K562 (cell line): Measurements from ENCODE around the gene IL4I1. TPM values are rescaled to one million over a fixed set of nuclear protein-coding genes. Genes with fewer than 3 reads are reported as not detected.
A peak's percentile ranks its signal among the peaks of the same experiment; 100 is the strongest.

ENCODE experiments used
- ADNP ChIP-seq: fragments of 200-800 bp; sonication (Bioruptor generic); IDR thresholded peaks from 2 replicates; pipeline ENCODE4 v1.6.1; 2016; ENCODE audit warnings: missing genetic modification characterization, missing compliant biosample characterization
- FOXA3 ChIP-seq, 2 experiments: fragments of 450-650 bp in 1 of 2; sonication (generic) in 1 of 2; formaldehyde crosslinking; IDR thresholded peaks in 1 of 2; conservative IDR thresholded peaks in 1 of 2; 2 replicates each; pipeline versions ENCODE4 v1.4.0 to v1.8.0; 2020 to 2022; ENCODE audit warnings: mild to moderate bottlenecking in 2 of 2, missing genetic modification reagents in 1 of 2
- FOXJ2 ChIP-seq: fragments of 200-800 bp; sonication (Bioruptor generic); IDR thresholded peaks from 2 replicates; pipeline ENCODE4 v1.6.1; 2016; ENCODE audit warnings: missing genetic modification characterization, missing compliant biosample characterization
- FOXJ3 ChIP-seq: sonication (generic); formaldehyde crosslinking; IDR thresholded peaks from 2 replicates; pipeline ENCODE4 v1.4.0; 2020; ENCODE audit warnings: mild to moderate bottlenecking, missing genetic modification reagents
- HCFC1 ChIP-seq: IDR thresholded peaks from 2 replicates; pipeline ENCODE4 v1.6.1; 2012; ENCODE audit warnings: low read depth, low read length, improper control_type of control experiment
- IFI16 ChIP-seq: fragments of 250-450 bp; sonication (Bioruptor Pico); IDR thresholded peaks from 2 replicates; pipeline ENCODE4 v2.1.2; 2022; ENCODE audit warnings: mild to moderate bottlenecking, inconsistent platforms
- KAT8 ChIP-seq: fragments of 450-650 bp; IDR thresholded peaks from 2 replicates; pipeline ENCODE4 v1.6.1; 2016; ENCODE audit warnings: low read depth, mild to moderate bottlenecking
- KLF1 ChIP-seq: fragments of 450-650 bp; IDR thresholded peaks from 2 replicates; pipeline ENCODE4 v1.6.1; 2016; ENCODE audit warnings: missing genetic modification characterization, missing compliant biosample characterization
- KLF10 ChIP-seq: fragments of 250-450 bp; sonication (Bioruptor Pico); IDR thresholded peaks from 2 replicates; pipeline ENCODE4 v1.6.1; 2021; ENCODE audit warnings: matching md5 sums
- MECOM ChIP-seq: fragments of 250-450 bp; sonication (Bioruptor Pico); IDR thresholded peaks from 2 replicates; pipeline ENCODE4 v1.8.0; 2022; ENCODE audit warnings: inconsistent platforms
- MXI1 ChIP-seq: IDR thresholded peaks from 2 replicates; pipeline ENCODE4 v1.6.1; 2011; ENCODE audit warnings: low read depth, mild to moderate bottlenecking, improper control_type of control experiment, low read length
- NCOR1 ChIP-seq: fragments of 450-650 bp; IDR thresholded peaks from 2 replicates; pipeline ENCODE4 v1.6.1; 2016; ENCODE audit warnings: mild to moderate bottlenecking, moderate library complexity
- SMARCE1 ChIP-seq: fragments of 450-650 bp; IDR thresholded peaks from 2 replicates; pipeline ENCODE4 v1.7.1; 2016; ENCODE audit warnings: mild to moderate bottlenecking
- ZBTB7A ChIP-seq: IDR thresholded peaks from 2 replicates; pipeline ENCODE4 v1.6.1; 2011; ENCODE audit warnings: low read depth, mild to moderate bottlenecking, low read length, moderate library complexity, borderline replicate concordance; ENCODE audit not compliant: control insufficient read depth
- ZKSCAN8 ChIP-seq: fragments of 200-800 bp; sonication (Bioruptor generic); IDR thresholded peaks from 2 replicates; pipeline ENCODE4 v1.6.1; 2016; ENCODE audit warnings: missing genetic modification characterization, missing compliant biosample characterization
- polyA plus RNA-seq, 8 experiments: library from polyadenylated mRNA; depleted of rRNA in 4 of 8; stranded (reverse) in 5 of 8; unstranded in 3 of 8; fragments of >200 nt; fragmentation: Nextera tagmentation in 2 of 8; fragmentation: Illumina TruSeq in 1 of 8; extraction: Ambion mirVana in 2 of 8; extraction: Trizol in 1 of 8; gene quantifications; 2 replicates each; pipeline versions ENCODE4 v1.2.1 to v1.2.3, GENCODE V29; 2011 to 2014; ENCODE audit warnings: inconsistent platforms in 1 of 8, missing spikeins in 1 of 8
- total RNA-seq, 7 experiments: library from RNA; depleted of rRNA in 6 of 7; stranded (reverse); fragments of >200 nt in 6 of 7; fragmentation: Illumina TruSeq in 2 of 7; extraction: Trizol in 2 of 7; gene quantifications; 2 replicates each; pipeline versions ENCODE4 v1.2.1 to v1.2.3, GENCODE V29; 2011 to 2021; ENCODE audit warnings: low replicate concordance in 1 of 7
- TF ChIP-seq, protein P1 (sequence below): fragments of 450-650 bp; formaldehyde crosslinking; IDR thresholded peaks from 2 replicates; pipeline ENCODE4 v1.4.0; 2022; ENCODE audit warnings: missing genetic modification characterization
- TF ChIP-seq, protein P2 (sequence below): fragments of 450-650 bp; formaldehyde crosslinking; IDR thresholded peaks from 2 replicates; pipeline ENCODE4 v1.4.0; 2020; ENCODE audit warnings: mild to moderate bottlenecking, moderate library complexity
- TF ChIP-seq, protein P3 (sequence below): sonication (generic); formaldehyde crosslinking; IDR thresholded peaks from 2 replicates; pipeline ENCODE4 v1.8.0; 2023; ENCODE audit warnings: mild to moderate bottlenecking, missing genetic modification reagents

Gene IL4I1
- total and polyA plus RNA-seq, 9 of the 15 experiments (the other 6 are each of a cell fraction or from before 2014, with no cell fraction given) = 0.06 to 0.95 (median 0.43) TPM; not detected in 2

- 0 out of 2 replicates have a peak, but pooled peaks have one; percentile 20 for TF ChIP-seq SMARCE1
- TF ChIP-seq, protein P1, sequence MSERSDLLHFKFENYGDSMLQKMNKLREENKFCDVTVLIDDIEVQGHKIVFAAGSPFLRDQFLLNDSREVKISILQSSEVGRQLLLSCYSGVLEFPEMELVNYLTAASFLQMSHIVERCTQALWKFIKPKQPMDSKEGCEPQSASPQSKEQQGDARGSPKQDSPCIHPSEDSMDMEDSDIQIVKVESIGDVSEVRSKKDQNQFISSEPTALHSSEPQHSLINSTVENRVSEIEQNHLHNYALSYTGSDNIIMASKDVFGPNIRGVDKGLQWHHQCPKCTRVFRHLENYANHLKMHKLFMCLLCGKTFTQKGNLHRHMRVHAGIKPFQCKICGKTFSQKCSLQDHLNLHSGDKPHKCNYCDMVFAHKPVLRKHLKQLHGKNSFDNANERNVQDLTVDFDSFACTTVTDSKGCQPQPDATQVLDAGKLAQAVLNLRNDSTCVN (CRISPR knock-in tag) = no peak
- TF ChIP-seq FOXJ3 = no peak
- TF ChIP-seq, protein P2, sequence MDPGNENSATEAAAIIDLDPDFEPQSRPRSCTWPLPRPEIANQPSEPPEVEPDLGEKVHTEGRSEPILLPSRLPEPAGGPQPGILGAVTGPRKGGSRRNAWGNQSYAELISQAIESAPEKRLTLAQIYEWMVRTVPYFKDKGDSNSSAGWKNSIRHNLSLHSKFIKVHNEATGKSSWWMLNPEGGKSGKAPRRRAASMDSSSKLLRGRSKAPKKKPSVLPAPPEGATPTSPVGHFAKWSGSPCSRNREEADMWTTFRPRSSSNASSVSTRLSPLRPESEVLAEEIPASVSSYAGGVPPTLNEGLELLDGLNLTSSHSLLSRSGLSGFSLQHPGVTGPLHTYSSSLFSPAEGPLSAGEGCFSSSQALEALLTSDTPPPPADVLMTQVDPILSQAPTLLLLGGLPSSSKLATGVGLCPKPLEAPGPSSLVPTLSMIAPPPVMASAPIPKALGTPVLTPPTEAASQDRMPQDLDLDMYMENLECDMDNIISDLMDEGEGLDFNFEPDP (CRISPR knock-in tag) = no peak
- TF ChIP-seq NCOR1 = no peak
- no peak for TF ChIP-seq ADNP (tag)
- TF ChIP-seq ZKSCAN8 = no peak
- TF ChIP-seq IFI16 (CRISPR knock-in tag) = no peak
- TF ChIP-seq, protein P3, sequence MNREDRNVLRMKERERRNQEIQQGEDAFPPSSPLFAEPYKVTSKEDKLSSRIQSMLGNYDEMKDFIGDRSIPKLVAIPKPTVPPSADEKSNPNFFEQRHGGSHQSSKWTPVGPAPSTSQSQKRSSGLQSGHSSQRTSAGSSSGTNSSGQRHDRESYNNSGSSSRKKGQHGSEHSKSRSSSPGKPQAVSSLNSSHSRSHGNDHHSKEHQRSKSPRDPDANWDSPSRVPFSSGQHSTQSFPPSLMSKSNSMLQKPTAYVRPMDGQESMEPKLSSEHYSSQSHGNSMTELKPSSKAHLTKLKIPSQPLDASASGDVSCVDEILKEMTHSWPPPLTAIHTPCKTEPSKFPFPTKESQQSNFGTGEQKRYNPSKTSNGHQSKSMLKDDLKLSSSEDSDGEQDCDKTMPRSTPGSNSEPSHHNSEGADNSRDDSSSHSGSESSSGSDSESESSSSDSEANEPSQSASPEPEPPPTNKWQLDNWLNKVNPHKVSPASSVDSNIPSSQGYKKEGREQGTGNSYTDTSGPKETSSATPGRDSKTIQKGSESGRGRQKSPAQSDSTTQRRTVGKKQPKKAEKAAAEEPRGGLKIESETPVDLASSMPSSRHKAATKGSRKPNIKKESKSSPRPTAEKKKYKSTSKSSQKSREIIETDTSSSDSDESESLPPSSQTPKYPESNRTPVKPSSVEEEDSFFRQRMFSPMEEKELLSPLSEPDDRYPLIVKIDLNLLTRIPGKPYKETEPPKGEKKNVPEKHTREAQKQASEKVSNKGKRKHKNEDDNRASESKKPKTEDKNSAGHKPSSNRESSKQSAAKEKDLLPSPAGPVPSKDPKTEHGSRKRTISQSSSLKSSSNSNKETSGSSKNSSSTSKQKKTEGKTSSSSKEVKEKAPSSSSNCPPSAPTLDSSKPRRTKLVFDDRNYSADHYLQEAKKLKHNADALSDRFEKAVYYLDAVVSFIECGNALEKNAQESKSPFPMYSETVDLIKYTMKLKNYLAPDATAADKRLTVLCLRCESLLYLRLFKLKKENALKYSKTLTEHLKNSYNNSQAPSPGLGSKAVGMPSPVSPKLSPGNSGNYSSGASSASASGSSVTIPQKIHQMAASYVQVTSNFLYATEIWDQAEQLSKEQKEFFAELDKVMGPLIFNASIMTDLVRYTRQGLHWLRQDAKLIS (CRISPR knock-in tag) = peak; percentile 62; the same call in 1 of the 2 replicates
- TF ChIP-seq MXI1 = peak; percentile 73
- TF ChIP-seq KLF1 (tag) = peak; percentile 89
- TF ChIP-seq HCFC1 = peak; percentile 79
- TF ChIP-seq ZBTB7A = no peak; the same call in 1 of the 2 replicates
- peak; percentile 95 for TF ChIP-seq FOXJ2 (tag)
- no peak for TF ChIP-seq MECOM (CRISPR knock-in tag)
- TF ChIP-seq FOXA3 (CRISPR knock-in tag; conservative IDR thresholded peaks at IDR 0.05 in 1 of 2, IDR thresholded peaks at IDR 0.05 in 1 of 2) = peak in 1 of 2 experiments; percentile 96; a peak in 3 of 4 replicates
- TF ChIP-seq KLF10 (CRISPR knock-in tag) = no peak
- TF ChIP-seq KAT8 = no peak
Observed at GRCh38 chr19:49877020-49877878, 19.4 kb downstream of the IL4I1 start, which contains the start of the genes AKT1S1 and TBC1D17 (continued).
